Measurements from ENCODE around the gene BMPER. TPM values are rescaled to one million over a fixed set of nuclear protein-coding genes. Genes with fewer than 3 reads are reported as not detected.

The BMPER gene
- polyA plus RNA-seq, 1 of the 3 experiments (the other 2 are of a cell fraction) = 20.0 TPM

DNA sequence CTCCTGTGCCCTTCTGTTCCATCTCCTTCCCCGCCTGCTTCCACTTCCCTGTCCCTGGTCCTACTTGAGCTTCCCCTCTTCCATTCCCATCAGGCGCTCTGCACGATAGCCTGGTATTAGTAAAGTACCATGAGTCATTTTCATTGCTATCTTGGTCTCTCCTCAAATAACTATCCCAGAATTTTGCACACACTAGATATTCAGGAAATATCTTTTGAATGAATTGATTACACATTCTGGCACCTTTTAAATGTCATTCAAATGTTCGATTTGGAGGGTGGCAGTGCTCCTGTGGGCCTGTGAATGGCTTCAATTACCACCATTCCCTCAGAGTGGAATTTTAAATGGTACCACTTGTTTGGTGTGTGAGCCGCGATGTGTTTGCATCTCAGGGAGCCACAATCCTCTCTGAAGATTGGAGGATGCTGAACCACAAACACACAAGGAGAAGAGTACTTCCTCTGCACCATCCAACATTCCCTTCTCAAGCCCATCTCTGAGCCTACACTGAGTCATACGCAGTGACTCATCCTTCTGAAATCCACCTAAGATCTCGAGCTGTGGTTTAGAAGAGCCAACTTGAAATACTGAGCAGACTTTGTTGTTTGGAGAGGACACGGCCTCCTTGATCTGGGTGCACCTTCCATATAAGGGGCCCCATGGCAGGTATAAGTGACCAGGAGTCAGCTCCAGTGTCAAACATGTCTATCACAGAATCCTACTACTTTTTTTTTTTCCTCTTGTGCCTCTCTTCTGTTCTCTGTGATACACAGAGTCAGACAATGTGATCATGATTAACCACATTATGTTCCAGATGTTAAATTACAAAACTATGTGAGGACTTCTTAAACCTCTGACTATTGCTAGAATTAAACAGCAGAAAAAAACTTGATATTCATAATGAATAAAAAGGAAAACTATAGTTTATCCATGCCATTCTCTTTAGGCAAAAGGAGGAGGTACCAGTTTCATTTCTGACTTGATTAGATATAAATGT, 81.9 kb downstream of the BMPER start (continued):
- TF ChIP-seq, protein P1, sequence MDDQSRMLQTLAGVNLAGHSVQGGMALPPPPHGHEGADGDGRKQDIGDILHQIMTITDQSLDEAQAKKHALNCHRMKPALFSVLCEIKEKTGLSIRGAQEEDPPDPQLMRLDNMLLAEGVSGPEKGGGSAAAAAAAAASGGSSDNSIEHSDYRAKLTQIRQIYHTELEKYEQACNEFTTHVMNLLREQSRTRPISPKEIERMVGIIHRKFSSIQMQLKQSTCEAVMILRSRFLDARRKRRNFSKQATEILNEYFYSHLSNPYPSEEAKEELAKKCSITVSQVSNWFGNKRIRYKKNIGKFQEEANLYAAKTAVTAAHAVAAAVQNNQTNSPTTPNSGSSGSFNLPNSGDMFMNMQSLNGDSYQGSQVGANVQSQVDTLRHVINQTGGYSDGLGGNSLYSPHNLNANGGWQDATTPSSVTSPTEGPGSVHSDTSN (IDR thresholded peaks at IDR 0.05) = peak; percentile 74
- TF ChIP-seq SIN3A (IDR thresholded peaks at IDR 0.05; ENCODE audit: borderline replicate concordance, low read depth, low read length) (peak; percentile 71; the same call in 1 of the 2 replicates), SMC3 (IDR thresholded peaks at IDR 0.05; ENCODE audit: low read depth, low read length) (0 out of 2 replicates have a peak, but pooled peaks have one; percentile 9)

DNA sequence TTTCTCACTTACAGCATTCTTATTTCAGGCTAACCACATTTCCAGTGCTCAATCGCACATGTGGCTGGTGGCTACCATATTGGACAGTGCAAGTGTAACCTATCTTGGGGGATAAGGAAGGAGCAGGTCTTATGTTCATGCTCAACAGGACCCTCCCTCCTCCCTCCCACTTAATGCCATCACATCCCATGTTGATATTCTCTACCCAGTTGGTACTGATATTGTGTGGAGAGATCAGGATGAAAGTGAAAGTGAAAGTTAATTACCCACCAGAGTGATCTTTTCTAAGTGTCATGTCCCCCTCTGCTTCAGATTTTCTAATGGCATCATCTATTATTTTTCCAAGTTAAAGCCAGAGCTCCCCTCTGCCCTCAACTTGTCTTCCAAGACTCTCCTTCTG, 91.6 kb downstream of the BMPER start:
- Histone ChIP-seq H4K20me1 (ENCODE audit: insufficient read depth) (no peaks in the 10 kb centered on the region), H3K79me2 (ENCODE audit: insufficient read depth) (no peaks in the 10 kb centered on the region), H3K4me3 (ENCODE audit: low read depth in 2 of 2, low read length in 1 of 2) (no peak overlapping the region), H3F3A (replicated peaks; ENCODE audit: insufficient read depth) (peaks cover 5% of the 10 kb centered on the region), H3K4me2 (peak overlapping the region; percentile 26; the same call in 1 of the 2 replicates), H3K9me2 (no peaks in the 10 kb centered on the region), H2AFZ (ENCODE audit: low read depth) (peak overlapping the region; percentile 52), H3K27me3 (ENCODE audit: insufficient read depth) (no peaks in the 10 kb centered on the region), H3K9me3 (no peaks in the 10 kb centered on the region; the same call in 1 of the 2 replicates), H3K36me3 (replicated peaks in 1 of 2; ENCODE audit: control insufficient read depth in 1 of 2, insufficient read depth in 2 of 2, low read length in 1 of 2) (no peaks in the 10 kb centered on the region), H3K27ac (ENCODE audit: low read depth in 2 of 2, low read length in 1 of 2) (no peak overlapping the region), H3K9ac (no peak overlapping the region), H3K4me1 (ENCODE audit: control insufficient read depth in 1 of 2, insufficient read depth in 2 of 2, low read depth in 1 of 2, low read length in 1 of 2) (no peaks in the 10 kb centered on the region)
- DNase-seq = no peak
- 37% methylated on average over 1 of the region's 1 CpG for WGBS (ENCODE audit: low lambda C conversion rate)
- CTCF ChIA-PET = interaction anchor here (0.7 kb wide), 1 partner anchor 109 kb away, joined by 3 read pairs; no protein-coding TSS in a partner anchor
- POLR2A ChIA-PET = no interaction called here
- TF ChIP-seq, protein P2, sequence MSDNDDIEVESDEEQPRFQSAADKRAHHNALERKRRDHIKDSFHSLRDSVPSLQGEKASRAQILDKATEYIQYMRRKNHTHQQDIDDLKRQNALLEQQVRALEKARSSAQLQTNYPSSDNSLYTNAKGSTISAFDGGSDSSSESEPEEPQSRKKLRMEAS (IDR thresholded peaks at IDR 0.05; ENCODE audit: low read depth) = 0 out of 2 replicates have a peak, but pooled peaks have one; percentile 24
- TF ChIP-seq POLR2AphosphoS5 (IDR thresholded peaks at IDR 0.05; ENCODE audit: low read depth, low read length) = no peak

DNA sequence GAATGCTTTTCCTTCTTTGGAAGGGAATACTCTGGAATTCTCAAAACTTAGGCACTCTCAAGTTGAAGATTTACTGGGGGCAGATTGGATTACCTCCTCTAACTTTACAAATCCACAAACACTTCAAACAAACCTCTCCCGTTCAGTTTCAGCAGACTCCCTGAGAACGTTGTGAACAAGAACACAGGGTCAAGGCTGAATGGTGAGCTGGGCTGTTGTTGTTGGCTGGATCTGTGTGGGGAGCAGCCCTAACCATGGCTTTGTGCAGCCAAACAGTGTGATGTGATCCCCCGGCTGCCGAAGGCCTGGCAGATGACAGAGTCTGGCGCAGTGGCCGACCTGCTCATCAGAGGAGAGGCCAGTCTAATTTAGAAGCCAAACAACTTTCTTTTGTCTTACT, 93.1 kb downstream of the BMPER start:
- H3F3A ChIP-seq (replicated peaks; ENCODE audit: insufficient read depth) = peaks cover 5% of the 10 kb centered on the region
- peaks cover 0 to 5% of the 10 kb centered on the region in 2 experiments for H3K36me3 ChIP-seq (replicated peaks in 1 of 2; ENCODE audit: control insufficient read depth in 1 of 2, insufficient read depth in 2 of 2, low read length in 1 of 2)
- no peaks in the 10 kb centered on the region for H3K9me2 ChIP-seq
- no peak overlapping the region for H3K9ac ChIP-seq
- H3K27ac ChIP-seq (ENCODE audit: low read depth in 2 of 2, low read length in 1 of 2) = no peak overlapping the region
- TF ChIP-seq FOSL2 (IDR thresholded peaks at IDR 0.05; ENCODE audit: borderline replicate concordance, low read depth) = no peak
- TF ChIP-seq MXI1 (IDR thresholded peaks at IDR 0.05; ENCODE audit: low read depth, low read length) = no peak
- TF ChIP-seq SMC3 (IDR thresholded peaks at IDR 0.05; ENCODE audit: low read depth, low read length) = no peak
- TF ChIP-seq, protein P3, sequence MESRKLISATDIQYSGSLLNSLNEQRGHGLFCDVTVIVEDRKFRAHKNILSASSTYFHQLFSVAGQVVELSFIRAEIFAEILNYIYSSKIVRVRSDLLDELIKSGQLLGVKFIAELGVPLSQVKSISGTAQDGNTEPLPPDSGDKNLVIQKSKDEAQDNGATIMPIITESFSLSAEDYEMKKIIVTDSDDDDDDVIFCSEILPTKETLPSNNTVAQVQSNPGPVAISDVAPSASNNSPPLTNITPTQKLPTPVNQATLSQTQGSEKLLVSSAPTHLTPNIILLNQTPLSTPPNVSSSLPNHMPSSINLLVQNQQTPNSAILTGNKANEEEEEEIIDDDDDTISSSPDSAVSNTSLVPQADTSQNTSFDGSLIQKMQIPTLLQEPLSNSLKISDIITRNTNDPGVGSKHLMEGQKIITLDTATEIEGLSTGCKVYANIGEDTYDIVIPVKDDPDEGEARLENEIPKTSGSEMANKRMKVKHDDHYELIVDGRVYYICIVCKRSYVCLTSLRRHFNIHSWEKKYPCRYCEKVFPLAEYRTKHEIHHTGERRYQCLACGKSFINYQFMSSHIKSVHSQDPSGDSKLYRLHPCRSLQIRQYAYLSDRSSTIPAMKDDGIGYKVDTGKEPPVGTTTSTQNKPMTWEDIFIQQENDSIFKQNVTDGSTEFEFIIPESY (IDR thresholded peaks at IDR 0.05; ENCODE audit: borderline replicate concordance, low read depth) = no peak
- TF ChIP-seq, protein P1 (IDR thresholded peaks at IDR 0.05) = no peak
- no peak for TF ChIP-seq RAD21 (IDR thresholded peaks at IDR 0.05; ENCODE audit: low read length)
- no peak for DNase-seq
- 61% methylated on average over 6 of the region's 6 CpGs for WGBS (ENCODE audit: low lambda C conversion rate)
- no peaks in the 10 kb centered on the region for H3K27me3 ChIP-seq (ENCODE audit: insufficient read depth)
- no peak overlapping the region for H3K4me2 ChIP-seq
- H3K4me1 ChIP-seq (ENCODE audit: control insufficient read depth in 1 of 2, insufficient read depth in 2 of 2, low read depth in 1 of 2, low read length in 1 of 2) = no peaks in the 10 kb centered on the region
- no peaks in the 10 kb centered on the region for H3K79me2 ChIP-seq (ENCODE audit: insufficient read depth)
- CTCF ChIA-PET = no interaction called here
- no peak overlapping the region for H3K4me3 ChIP-seq (ENCODE audit: low read depth in 2 of 2, low read length in 1 of 2)
- POLR2A ChIA-PET = no interaction called here
- H2AFZ ChIP-seq (ENCODE audit: low read depth) = 0 out of 2 replicates have a peak overlapping the region, but pooled peaks have one; percentile 25
- peaks cover 2% of the 10 kb centered on the region; the same call in 1 of the 2 replicates for H3K9me3 ChIP-seq
- H4K20me1 ChIP-seq (ENCODE audit: insufficient read depth) = no peaks in the 10 kb centered on the region
